ENCODE measurements around the gene CTU1. TPM values are rescaled to one million over a fixed set of nuclear protein-coding genes. Genes with fewer than 3 reads are reported as not detected.

CTU1 gene
- total RNA-seq, 1 experiment from 2014 or later = 8.6 TPM

GRCh38 chr19:51078731-51079130, 29.5 kb downstream of the CTU1 start (continued):
- TF ChIP-seq MAX (CRISPR knock-in tag; IDR thresholded peaks at IDR 0.05) (no peak), FOXJ3 (CRISPR knock-in tag; IDR thresholded peaks at IDR 0.05; ENCODE audit: borderline replicate concordance) (no peak)

GRCh38 chr19:51078104-51078503, 30.1 kb downstream of the CTU1 start:
- CTCF ChIA-PET = interaction anchor here (0.7 to 1.6 kb wide), 3 partner anchors 9 to 61 kb away, joined by 3 to 7 read pairs (median 4); no protein-coding TSS in a partner anchor

GRCh38 chr19:51076631-51077213, 31.5 kb downstream of the CTU1 start:
- H3K27ac Mint-ChIP-seq = peak overlapping the region; percentile 26; the same call in 1 of the 2 replicates
- TF ChIP-seq SP1 (CRISPR knock-in tag; conservative IDR thresholded peaks at IDR 0.05) (no peak), SMAD3 (CRISPR knock-in tag; IDR thresholded peaks at IDR 0.05; ENCODE audit: borderline replicate concordance) (no peak), ESRRA (CRISPR knock-in tag; IDR thresholded peaks at IDR 0.05; ENCODE audit: borderline replicate concordance) (no peak), E2F4 (CRISPR knock-in tag; IDR thresholded peaks at IDR 0.05; ENCODE audit: borderline replicate concordance, low read depth) (no peak)
- ChIA-PET POLR2A (no interaction called here), CTCF (interaction anchor here (1.2 to 1.9 kb wide), 4 partner anchors 18 to 154 kb away, joined by 3 to 13 read pairs (median 4); no protein-coding TSS in a partner anchor)
- no peak for DNase-seq (ENCODE audit: low spot score)
- peaks cover 10% of the 10 kb centered on the region for H3K36me3 Mint-ChIP-seq
- H3K4me1 Mint-ChIP-seq = peaks cover 13% of the 10 kb centered on the region
- ATAC-seq = peak; percentile 34
- peaks cover 10% of the 10 kb centered on the region; the same call in 1 of the 2 replicates for H3K27me3 Mint-ChIP-seq (ENCODE audit: low read depth)
- H3K9me3 Mint-ChIP-seq = peaks cover 17% of the 10 kb centered on the region
- H3K4me3 Mint-ChIP-seq = no peak overlapping the region

More at GRCh38 chr19:51078104-51078503, 30.1 kb downstream of the CTU1 start:
- TF ChIP-seq CREB1 (CRISPR knock-in tag; IDR thresholded peaks at IDR 0.05) = no peak
- Mint-ChIP-seq H3K4me3 (no peak overlapping the region), H3K36me3 (peaks cover 8% of the 10 kb centered on the region), H3K4me1 (peaks cover 17% of the 10 kb centered on the region), H3K27me3 (ENCODE audit: low read depth) (peaks cover 10% of the 10 kb centered on the region; the same call in 1 of the 2 replicates), H3K9me3 (peaks cover 14% of the 10 kb centered on the region), H3K27ac (no peak overlapping the region)
- POLR2A ChIA-PET = no interaction called here
- no peak for ATAC-seq
- DNase-seq (ENCODE audit: low spot score) = no peak

GRCh38 chr19:51075998-51076397, 32.2 kb downstream of the CTU1 start:
- Mint-ChIP-seq H3K9me3 (peaks cover 17% of the 10 kb centered on the region), H3K27ac (no peak overlapping the region), H3K36me3 (peaks cover 10% of the 10 kb centered on the region), H3K4me3 (no peak overlapping the region), H3K27me3 (ENCODE audit: low read depth) (peaks cover 10% of the 10 kb centered on the region), H3K4me1 (peaks cover 13% of the 10 kb centered on the region)
- ChIA-PET CTCF (interaction anchor here (1.2 to 1.9 kb wide), 3 partner anchors 19 to 154 kb away, joined by 3 to 13 read pairs (median 4); no protein-coding TSS in a partner anchor), POLR2A (no interaction called here)
- DNase-seq (ENCODE audit: low spot score) (no peak), ATAC-seq (no peak)
- no peak for TF ChIP-seq FOXP1 (CRISPR knock-in tag; IDR thresholded peaks at IDR 0.05; ENCODE audit: borderline replicate concordance)
- TF ChIP-seq NR1H2 (CRISPR knock-in tag; IDR thresholded peaks at IDR 0.05) = no peak
- no peak for TF ChIP-seq RELA (CRISPR knock-in tag; IDR thresholded peaks at IDR 0.05; ENCODE audit: borderline replicate concordance)
- TF ChIP-seq GRHL2 (CRISPR knock-in tag; IDR thresholded peaks at IDR 0.05; ENCODE audit: insufficient replicate concordance, severe bottlenecking) = no peak
- TF ChIP-seq ZNF416 (CRISPR knock-in tag; IDR thresholded peaks at IDR 0.05) = no peak
- TF ChIP-seq ZNF532 (CRISPR knock-in tag; IDR thresholded peaks at IDR 0.05; ENCODE audit: borderline replicate concordance) = no peak
- TF ChIP-seq ZNF263 (CRISPR knock-in tag; IDR thresholded peaks at IDR 0.05; ENCODE audit: low read depth) = no peak
- TF ChIP-seq NR2C2 (CRISPR knock-in tag; IDR thresholded peaks at IDR 0.05) = no peak
- TF ChIP-seq RORB (CRISPR knock-in tag; IDR thresholded peaks at IDR 0.05) = no peak
- TF ChIP-seq ZNF317 (CRISPR knock-in tag; IDR thresholded peaks at IDR 0.05; ENCODE audit: borderline replicate concordance, low read depth) = no peak
- no peak for TF ChIP-seq ZNF423 (CRISPR knock-in tag; IDR thresholded peaks at IDR 0.05)
- TF ChIP-seq TEAD1 (CRISPR knock-in tag; IDR thresholded peaks at IDR 0.05) = no peak
- no peak for TF ChIP-seq ATF1 (CRISPR knock-in tag; IDR thresholded peaks at IDR 0.05)
- TF ChIP-seq ZNF396 (CRISPR knock-in tag; IDR thresholded peaks at IDR 0.05; ENCODE audit: borderline replicate concordance) = no peak
- TF ChIP-seq PRRX2 (CRISPR knock-in tag; IDR thresholded peaks at IDR 0.05) = no peak
- TF ChIP-seq MAX (CRISPR knock-in tag; IDR thresholded peaks at IDR 0.05) = no peak

Data from WTC11 (cell line).